Measurements from ENCODE around the gene SMC3.

Gene SMC3

GRCh38 chr10:110647136-110647430 is 79.6 kb downstream of the SMC3 start:
- no peak for DNase-seq (ENCODE audit: low read depth)

GRCh38 chr10:110648692-110649346 is 81.3 kb downstream of the SMC3 start:
- DNase-seq (ENCODE audit: low read depth), result no peak

- DNase-seq (ENCODE audit: low read depth), result no peak
These were observed 82.1 kb downstream of the SMC3 start for GRCh38 chr10:110649347-110650264.

GRCh38 chr10:110650265-110650668 is 82.8 kb downstream of the SMC3 start:
- no peak for DNase-seq (ENCODE audit: low read depth)

GRCh38 chr10:110651044-110651958 is 83.8 kb downstream of the SMC3 start:
- DNase-seq (ENCODE audit: low read depth), result peak; percentile 85

- no peak for DNase-seq (ENCODE audit: low read depth)
These were observed 85.1 kb downstream of the SMC3 start for GRCh38 chr10:110652475-110653118.

Data from GM04504 (cell line).